Activated CD8-positive, alpha-beta memory T cell treated with anti-CD3 and anti-CD28 coated beads, Interleukin-2, amount 50 U/mL, for 1 hour (primary cell): ENCODE measurements around the gene TRIM4.
"Not testable (repeated sequence)": the region's sequence is repeated elsewhere in the genome, so short reads cannot be mapped to it uniquely, and the experiment has no call there.

ENCODE experiments used
- DNase-seq: peaks from one replicate; pipeline ENCODE4 v3.0.0-alpha.2; 2020; ENCODE audit errors: extremely low read depth

Gene TRIM4, protein sequence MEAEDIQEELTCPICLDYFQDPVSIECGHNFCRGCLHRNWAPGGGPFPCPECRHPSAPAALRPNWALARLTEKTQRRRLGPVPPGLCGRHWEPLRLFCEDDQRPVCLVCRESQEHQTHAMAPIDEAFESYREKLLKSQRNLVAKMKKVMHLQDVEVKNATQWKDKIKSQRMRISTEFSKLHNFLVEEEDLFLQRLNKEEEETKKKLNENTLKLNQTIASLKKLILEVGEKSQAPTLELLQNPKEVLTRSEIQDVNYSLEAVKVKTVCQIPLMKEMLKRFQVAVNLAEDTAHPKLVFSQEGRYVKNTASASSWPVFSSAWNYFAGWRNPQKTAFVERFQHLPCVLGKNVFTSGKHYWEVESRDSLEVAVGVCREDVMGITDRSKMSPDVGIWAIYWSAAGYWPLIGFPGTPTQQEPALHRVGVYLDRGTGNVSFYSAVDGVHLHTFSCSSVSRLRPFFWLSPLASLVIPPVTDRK

DNA sequence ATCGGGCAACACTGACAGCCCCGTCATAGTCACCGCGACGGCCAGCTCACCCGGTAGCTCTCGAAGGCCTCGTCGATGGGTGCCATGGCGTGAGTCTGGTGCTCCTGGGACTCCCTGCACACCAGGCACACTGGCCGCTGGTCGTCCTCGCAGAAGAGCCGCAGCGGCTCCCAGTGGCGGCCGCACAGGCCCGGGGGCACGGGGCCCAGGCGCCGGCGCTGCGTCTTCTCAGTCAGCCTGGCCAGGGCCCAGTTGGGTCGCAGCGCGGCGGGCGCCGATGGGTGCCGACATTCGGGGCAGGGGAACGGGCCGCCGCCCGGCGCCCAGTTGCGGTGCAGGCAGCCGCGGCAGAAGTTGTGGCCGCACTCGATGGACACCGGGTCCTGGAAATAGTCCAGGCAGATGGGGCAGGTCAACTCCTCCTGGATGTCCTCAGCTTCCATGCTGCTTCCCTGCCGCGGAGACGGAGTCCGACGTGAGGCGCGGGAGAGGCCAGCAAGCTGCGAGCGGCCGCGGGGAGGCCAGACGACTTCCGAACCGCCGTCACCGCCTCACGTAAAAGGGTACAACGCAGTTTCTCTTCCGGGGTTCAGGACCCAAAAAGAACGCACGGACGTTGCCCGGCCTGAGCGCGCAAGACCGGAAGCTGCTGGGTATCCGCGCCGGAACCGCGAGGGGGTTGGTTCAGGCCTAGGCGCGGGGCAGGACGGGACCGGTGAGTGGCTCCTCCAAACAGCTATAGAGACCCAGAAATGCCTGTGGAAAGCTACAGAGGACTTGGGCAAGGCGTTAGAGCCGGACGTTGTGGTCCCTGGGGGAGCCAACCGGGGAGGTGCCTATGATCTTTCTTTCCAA is at the start of gene TRIM4:
TSS of gene TRIM4 (minus strand) at position 572 of the 855 bp plus-strand sequence. CDS start at position 443, 129 bp downstream.
- peak; percentile 76 for DNase-seq

DNA sequence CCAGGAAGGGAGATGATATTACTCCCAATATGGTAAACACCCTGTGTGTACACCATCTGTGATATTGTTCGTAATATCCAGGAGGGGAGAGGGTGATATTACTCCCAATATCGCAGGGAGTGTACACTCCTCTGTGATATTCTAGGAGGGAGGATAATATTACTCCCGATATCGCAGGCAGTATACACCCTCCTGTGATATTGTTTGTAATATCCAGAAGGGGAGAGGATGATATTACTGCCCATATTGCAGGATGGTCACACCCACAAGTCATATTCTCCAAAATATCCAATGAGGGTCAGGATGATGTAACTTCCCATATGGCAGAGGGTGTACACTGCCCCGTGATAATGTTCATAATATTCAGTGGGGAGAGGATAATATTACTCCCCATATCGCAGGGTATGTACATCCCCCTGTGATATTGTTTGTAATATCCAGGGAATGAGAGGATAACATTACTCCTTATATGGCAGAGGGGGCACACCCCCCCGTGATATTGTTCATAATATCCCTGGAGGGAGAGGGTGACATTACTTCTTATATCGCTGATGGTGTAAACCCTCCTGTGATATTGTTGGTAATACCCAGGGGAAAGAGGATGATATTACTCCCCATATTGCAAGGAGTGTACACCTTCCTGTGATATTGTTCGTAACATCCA is 39.4 kb upstream of the TRIM4 start:
- no peak for DNase-seq

DNA sequence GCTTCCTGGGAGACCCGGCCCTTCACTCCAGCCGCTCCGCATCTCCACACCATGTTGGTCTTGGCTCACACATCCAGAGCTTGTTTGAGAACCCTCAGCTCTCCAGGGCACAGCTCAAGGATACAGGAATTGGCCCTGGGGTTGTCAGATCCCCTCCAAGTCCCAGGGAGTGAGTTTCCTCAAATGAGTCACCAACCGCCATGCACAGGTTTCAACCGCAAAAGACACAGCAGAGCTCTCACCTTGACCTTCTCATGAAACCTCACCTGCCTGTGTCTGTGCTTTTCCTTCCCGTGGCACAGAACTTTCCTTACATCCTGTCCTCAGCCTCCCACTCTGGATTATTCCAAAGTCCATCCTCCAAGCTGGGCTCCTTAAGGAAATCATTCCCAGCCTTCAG is 35.9 kb upstream of the TRIM4 start:
- no peak for DNase-seq

DNA sequence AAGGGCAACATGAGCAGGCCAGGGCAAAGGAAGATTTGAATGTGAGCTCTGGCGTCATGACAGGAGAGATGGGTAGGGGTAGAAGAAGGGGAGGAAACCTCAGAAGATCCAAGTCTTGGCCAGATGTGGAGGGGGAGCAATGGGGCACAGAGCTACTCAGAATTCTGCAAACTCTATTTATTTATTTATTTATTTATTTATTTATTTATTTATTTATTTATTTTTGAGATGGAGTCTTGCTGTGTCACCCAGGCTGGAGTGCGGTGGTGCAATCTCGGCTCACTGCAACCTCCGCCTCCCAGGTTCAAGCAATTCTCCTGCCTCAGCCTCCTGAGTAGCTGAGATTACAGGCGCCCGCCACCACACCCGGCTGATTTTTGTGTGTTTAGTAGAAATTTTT is 35.3 kb upstream of the TRIM4 start:
- DNase-seq: not testable (repeated sequence)

DNA sequence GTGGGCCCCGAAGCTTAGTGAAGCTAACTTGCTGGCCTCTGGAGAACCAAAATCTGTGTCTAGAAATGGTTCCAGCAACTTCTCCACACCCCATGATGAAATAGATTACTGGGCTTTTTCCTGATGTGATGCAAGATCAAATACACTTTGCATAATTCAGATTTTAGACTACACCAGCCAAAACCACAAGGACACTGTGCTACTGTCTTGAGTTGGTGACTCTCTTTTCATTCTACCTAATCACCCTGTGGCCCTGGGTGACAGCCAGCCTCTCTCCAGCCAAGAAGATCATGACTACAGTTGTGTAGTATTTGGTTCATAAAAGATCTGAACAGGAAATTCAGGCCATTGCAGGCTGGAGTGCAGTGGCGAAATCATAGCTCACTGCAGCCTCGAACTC is 34.3 kb upstream of the TRIM4 start:
- no peak for DNase-seq

DNA sequence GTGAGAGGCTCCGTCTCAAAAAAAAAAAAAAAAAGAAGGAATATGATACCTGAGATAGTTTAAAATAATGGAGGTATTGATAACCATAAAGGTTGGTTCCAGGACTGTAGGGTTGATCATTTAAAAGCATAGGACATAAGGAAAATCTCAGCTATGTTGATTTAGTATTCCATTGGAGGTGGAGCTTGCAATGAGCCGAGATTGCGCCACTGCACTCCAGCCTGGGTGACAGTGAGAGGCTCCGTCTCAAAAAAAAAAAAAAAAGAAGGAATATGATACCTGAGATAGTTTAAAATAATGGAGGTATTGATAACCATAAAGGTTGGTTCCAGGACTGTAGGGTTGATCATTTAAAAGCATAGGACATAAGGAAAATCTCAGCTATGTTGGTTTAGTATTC is 33.3 kb upstream of the TRIM4 start:
- not testable (repeated sequence) for DNase-seq

DNA sequence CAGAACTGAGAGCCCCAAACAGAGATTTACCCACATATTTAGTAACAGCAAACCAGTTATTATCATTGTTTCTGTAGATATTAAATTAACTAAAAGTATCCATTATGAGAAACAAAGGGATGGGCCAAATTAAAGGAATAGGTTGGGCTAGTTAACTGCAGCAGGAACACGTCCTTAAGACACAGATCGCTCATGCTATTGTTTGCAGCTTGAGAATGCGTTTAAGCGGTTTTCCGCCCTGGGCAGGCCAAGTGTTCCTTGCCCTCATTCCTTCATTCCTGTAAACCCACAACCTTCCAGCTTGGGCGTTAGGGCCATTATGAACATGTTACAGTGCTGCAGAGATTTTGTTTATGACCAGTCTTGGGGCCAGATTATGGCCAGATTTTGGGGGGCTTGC is 31.5 kb upstream of the TRIM4 start:
- DNase-seq: not testable (repeated sequence)

DNA sequence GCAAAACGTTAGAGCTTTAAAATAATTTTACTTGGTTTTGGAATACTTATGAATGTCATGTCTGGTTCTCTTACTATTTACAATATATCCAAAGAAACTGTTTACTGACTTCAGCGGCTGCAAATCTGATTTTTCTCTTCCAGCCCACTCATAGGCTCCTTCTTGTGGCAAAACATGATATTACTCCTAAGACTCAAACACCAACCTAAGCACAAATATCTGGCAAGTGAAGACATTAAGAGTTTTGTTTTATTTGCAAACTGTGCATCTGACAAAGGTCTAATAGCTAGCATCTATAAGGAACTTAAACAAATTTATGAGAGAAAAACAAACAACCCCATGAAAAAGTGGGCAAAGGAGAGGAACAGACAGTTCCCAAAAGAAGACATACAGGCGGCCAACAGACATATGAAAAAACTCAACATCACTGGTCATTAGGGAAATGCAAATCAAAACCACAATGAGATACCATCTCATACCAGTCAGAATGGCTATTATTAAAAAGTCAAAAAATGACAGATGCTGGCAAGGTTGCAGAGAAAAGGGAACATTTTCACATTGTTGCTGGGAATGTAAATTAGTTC is 30.4 kb upstream of the TRIM4 start:
- DNase-seq: no peak

DNA sequence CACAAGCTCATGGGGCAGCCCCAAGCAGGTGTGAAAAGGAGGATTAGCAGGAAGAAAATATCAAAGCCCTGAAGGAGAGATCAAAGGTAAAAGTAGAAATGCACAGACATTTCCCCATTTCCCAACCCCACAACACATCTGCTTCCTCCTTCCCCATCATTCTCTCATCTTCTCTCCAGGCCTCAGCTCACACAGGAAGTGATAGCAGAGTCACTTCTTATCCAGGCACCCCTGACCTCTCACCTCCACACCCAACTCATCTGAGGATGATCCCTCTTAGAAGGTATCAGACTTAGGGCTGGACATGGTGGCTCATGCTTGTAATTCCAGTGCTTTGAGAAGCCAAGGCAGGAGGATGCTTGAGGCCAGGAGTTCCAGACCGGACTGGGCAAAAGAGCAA is 28.3 kb upstream of the TRIM4 start:
- DNase-seq: no peak

DNA sequence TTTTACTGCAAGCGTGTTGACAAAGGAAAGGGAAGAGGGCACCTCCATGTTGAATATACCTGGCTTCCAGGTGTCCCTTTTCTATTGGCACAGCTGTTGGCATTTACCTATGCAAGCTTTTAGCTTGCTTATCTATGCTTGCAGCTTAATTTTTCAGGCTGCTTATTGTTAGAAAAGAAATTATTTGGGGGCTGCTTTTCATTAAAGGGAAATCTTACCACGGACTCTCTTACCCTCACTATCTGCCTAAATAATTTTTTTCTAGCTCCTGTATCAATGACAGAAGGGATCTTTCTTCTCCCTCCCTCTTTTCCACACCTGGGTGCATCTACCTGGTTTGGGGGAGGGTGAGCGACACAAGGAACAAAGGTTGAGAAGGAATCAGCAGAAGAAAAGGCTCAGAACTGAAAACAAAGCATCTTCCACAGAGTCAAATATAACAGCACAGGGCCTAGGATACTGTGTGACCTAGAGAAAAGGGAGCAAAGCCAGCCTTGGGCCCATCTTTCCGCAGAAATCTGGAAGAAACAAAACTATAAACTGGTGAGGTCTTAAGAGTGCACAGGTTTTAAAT is 25.3 kb upstream of the TRIM4 start:
- no peak for DNase-seq

DNA sequence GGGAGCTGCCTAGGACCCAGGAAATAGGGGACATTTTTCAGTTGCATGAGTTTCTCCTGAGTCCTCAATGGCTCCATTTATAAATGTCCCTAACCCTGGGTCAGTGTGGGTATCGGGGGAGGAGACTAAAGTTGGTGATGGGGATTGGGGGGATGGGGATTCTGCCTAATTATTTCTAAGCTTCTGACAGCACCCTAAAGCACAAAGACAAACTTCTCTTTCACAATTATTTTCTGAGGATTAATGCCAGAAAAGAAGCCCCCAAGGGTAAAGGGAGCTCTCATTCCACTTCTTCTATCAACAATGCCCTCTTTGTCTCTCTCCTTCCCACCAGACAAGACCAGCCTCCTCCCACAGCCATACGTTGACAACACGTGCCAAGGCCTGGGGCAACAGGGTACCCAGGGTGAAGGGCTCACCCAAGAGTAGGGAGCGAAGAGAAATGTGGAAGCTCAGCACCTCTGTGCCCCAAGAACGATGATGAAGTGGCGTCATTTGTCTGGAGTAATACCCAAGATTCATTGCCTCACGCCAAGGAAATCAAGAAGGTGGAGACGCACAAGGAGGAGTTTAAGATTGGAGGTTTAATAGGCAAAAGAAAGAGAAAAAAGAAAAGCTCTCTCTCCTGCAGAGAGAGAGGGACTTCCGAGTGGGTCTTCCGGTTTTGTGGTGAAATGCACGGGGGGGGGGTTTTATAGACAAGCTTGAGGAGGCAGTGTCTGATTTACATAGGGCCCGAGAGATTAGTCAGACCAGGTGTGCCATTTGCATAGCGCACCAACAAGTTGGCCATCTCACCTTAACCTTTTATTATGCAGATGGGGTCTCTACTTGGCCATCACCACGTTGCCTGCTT is 24.5 kb upstream of the TRIM4 start:
- DNase-seq: no peak

DNA sequence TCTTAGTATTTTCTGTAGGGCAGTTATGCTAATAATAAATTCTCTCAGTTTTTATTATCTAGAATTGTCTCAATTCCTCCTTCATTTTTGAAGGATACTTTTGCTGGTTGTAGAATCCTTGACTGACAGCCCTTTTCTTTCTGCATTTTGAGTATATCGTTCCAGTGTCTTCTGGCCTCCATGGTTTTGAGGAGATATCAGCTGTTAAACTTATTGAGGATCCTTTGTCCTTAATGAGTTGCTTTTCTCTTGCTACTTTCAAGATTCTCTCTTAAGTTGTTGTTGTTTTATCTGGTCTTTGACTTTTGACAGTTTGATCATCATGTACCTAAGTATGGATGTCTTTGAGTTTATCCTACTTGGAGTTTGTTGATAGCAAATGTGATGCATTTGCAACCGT is 19.0 kb upstream of the TRIM4 start:
- DNase-seq: no peak

DNA sequence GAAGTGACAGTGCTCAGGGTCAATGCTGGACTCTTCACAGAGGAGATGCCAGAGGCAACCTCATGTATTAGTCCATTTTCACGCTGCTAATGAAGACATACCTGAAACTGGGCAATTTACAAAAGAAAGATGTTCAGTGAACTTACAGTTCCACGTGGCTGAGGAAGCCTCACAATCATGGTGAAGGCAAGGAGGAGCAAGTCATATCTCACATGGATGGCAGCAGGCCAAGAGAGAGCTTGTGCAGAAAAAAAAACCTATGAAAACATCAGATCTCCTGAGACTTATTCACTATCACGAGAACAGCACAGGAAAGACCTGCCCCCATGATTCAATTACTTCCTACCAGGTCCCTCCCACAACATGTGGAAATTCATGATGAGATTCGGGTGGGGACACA is 15.7 kb upstream of the TRIM4 start:
- DNase-seq: not testable (repeated sequence)

DNA sequence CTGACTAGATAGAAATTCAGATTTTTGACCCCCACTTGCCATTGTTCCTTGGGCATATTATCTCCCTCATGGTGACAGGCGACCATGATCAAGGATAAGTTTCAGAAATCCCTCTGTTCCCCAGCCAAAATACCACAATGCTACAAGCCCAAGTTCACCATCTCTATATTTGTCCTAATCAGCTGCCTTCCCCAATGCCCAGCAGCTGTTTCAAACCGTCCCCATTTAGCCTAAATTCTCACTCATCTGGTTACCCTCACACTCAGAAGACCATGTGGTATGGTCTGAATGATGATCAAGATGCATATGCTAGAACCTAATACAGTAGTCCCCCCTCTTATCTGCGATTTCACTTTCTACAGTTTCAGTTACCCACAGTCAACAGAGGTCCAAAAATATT is 11.0 kb upstream of the TRIM4 start:
- DNase-seq: no peak

DNA sequence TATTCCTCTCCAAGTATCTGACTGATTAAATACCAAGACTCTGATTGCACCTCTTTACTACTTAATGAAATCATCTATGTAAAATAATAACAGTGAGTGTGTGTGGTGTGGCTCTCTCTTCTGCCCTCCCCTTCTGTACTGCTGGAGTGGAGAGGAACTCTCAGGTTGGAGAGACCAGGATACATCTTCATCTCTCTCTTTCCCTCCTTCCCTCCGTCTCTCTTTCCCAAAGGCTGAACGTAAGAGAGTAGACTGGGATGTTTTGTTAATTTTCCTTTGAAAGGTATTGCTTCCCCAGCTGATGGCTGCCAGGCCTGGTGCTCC is 10.4 kb upstream of the TRIM4 start:
- no peak for DNase-seq

DNA sequence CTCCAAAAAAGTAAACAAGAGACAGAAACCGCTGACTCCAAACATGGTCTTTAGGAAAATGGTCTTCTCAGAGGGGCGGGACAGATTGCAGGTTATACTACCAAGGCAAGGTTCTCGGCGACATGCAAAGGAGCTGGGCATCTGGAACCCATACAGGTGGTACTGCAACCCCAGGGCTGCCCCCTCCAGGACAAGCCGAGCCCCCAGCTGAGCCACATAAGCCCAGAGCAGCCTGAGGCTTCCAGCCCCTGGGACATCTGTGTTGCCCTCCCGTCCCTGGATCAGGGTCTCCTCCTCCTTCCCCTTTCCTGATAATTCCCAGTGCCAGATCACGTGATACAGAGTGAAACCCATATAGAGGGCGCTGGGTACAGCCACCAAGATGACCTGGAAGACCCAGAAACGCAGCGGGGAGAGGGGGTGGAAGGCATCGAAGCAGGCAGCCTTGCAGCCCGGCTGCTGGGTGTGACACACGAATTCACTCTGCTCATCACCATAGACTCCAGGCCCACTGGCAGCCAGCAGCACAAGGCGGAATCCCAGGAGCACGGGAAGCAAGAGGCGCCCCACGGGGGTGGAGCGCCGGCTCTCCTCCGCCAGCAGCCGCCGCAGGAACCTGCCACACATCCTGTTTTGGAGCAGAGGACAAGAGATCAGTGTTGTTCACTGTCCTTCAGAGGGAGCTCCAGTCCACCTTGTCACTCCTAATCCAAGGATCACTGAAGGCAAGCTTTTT is 9.8 kb upstream of the TRIM4 start, which contains the start of gene GJC3:
TSS of gene GJC3 (minus strand) at position 627 of the 736 bp plus-strand sequence. CDS start at position 627, 0 bp downstream.
- DNase-seq: no peak

DNA sequence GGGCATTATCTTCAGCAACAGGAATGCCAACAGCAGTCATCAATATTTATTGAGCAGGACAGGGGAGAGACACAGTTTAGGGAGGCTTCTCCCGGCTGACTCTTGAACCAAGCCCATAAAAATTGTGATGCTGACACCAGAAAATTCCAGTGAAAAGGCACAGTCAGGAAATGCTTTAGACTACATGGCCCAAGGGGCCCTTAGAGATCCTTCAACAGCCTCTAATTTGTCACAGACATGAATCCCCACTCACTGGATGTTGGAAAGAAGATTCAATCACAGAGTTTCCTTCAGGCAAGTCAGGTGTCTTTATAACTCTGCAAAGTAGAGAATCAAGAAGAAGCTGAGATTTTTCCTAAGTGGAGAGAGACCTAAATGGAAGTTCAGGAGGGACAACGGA is 8.9 kb upstream of the TRIM4 start:
- no peak for DNase-seq

DNA sequence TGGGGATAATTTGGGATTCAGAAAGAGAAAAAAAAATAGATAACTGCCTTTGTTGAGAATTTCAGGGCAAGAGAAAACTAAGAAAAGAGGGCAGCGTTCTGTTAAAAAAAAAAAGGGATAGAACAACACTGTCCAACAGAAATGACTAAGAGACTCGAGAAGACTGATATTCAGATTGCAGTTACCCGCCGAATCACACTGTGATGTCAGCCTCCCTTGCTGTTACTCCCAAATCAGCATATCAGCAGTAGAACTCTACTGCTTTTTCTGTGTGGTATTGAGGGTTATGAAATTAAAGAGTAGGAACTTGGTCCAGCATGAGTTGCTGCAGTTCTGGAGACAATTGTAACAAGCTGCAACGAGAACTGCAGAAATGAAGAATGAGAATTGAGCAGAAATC is 8.2 kb upstream of the TRIM4 start:
- DNase-seq: no peak

DNA sequence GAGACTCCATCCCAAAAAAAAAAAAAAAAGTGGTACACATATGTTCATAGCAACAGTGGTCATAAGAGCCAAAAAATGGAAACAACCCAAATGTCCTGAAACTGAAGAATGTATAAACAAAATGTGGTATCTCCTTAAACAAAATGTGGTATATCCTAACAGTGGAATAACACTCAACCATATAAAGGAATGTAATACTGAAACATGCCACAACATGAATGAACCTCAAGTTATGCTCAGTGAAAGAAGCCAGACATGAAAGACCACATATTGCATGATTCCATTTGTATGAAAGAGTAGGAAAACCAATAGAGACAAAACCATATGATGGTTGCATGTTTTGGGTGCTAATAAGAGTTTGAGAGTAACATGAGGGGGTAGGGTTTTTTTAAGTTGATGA is 7.0 kb upstream of the TRIM4 start:
- DNase-seq: no peak

DNA sequence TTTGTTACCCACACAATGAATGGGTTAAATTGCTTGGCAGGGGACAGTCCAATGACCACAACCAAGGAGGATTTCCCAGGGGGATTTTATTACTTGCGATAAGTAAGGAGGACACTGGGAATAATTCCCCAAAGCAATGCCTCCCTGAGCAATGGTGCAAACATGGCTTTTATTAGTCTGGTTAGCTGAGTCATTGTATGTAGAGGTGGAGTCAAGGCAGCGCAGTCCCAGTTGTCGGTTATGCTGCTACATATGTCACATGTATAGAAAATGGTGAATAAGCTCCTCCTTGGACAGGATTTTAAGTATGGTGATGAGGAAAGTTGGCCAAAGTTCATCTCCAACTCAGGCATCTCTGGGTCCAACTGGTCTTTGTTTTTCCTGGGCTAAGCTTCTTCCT is 3.9 kb upstream of the TRIM4 start:
- no peak for DNase-seq
